B cell (primary cell): ENCODE data around the gene GPR108. TPM values are rescaled to one million over a fixed set of nuclear protein-coding genes. Genes with fewer than 3 reads are reported as not detected.

Experiments used
- ATAC-seq: fragments of 200-7000 bp; cut with Tn5 transposase; one replicate; pipeline ENCODE4 v1.10.0; 2021; ENCODE audit warnings: low read depth, mild to moderate bottlenecking, moderate number of reproducible peaks, moderate library complexity
- CTCF ChIA-PET: fragments of 350-600 bp; sonication (Branson Sonifier 250); formaldehyde crosslinking; loops from one replicate; lab custom pipeline; 2021; ENCODE audit warnings: antibody characterized with exemption, inconsistent platforms; lab: Charles Lee
- POLR2A ChIA-PET: fragments of 350-600 bp; sonication (Branson Sonifier 250); formaldehyde crosslinking; loops from one replicate; lab custom pipeline; 2021; ENCODE audit warnings: antibody characterized with exemption; lab: Charles Lee
- DNase-seq: peaks from one replicate; pipeline ENCODE4 v3.0.0; 2013
- H2AFZ ChIP-seq: 2 replicates; pipeline ENCODE4 v1.6.1; 2012; ENCODE audit warnings: mild to moderate bottlenecking, low read depth, low read length; ENCODE audit not compliant: insufficient read depth, poor library complexity, severe bottlenecking
- H3K27ac ChIP-seq, 2 donors: 1 replicate in 1 of 2; 2 replicates in 1 of 2; pipeline ENCODE4 v1.5.1; 2012 to 2013; ENCODE audit warnings: low read length in 2 of 2, mild to moderate bottlenecking in 2 of 2, moderate library complexity in 1 of 2
- H3K27me3 ChIP-seq, 4 experiments: fragments of 200-600 bp in 1 of 4; sonication (generic) in 1 of 4; replicated peaks in 1 of 4; 1 replicate in 2 of 4; 2 replicates in 2 of 4; pipeline versions ENCODE4 v1.6.1 to v1.7.0; 2013 to 2016; ENCODE audit warnings: low read length in 3 of 4, mild to moderate bottlenecking in 2 of 4, mixed read lengths in 1 of 4, moderate library complexity in 1 of 4; ENCODE audit not compliant: insufficient read depth in 4 of 4, control insufficient read depth in 3 of 4; ENCODE audit errors: control extremely low read depth in 1 of 4
- H3K36me3 ChIP-seq, 2 experiments: replicated peaks in 1 of 2; 1 replicate in 1 of 2; 2 replicates in 1 of 2; pipeline versions ENCODE4 v1.6.1 to v1.7.1; 2013; ENCODE audit warnings: low read length in 1 of 2; ENCODE audit not compliant: insufficient read depth in 2 of 2, control insufficient read depth in 1 of 2; ENCODE audit errors: control extremely low read depth in 1 of 2, extremely low read depth in 1 of 2
- H3K4me1 ChIP-seq, 2 donors: fragments of 200-600 bp in 1 of 2; sonication (generic) in 1 of 2; 1 replicate in 1 of 2; 2 replicates in 1 of 2; pipeline versions ENCODE4 v1.5.1 to v1.6.1; 2013 to 2017; ENCODE audit warnings: low read length in 2 of 2; ENCODE audit not compliant: control insufficient read depth in 2 of 2, insufficient read depth in 2 of 2
- H3K4me2 ChIP-seq: replicated peaks from 2 replicates; pipeline ENCODE3; 2012; ENCODE audit warnings: mild to moderate bottlenecking, low read depth, low read length; ENCODE audit not compliant: poor library complexity, severe bottlenecking
- H3K4me3 ChIP-seq, 5 experiments: fragments of 200-600 bp in 1 of 5; sonication (generic) in 1 of 5; 1 replicate in 3 of 5; 2 replicates in 2 of 5; pipeline versions ENCODE4 v1.5.1 to v1.7.0; 2011 to 2016; ENCODE audit warnings: low read length in 4 of 5, mild to moderate bottlenecking in 4 of 5, low read depth in 2 of 5, control low read depth in 1 of 5, moderate library complexity in 1 of 5; ENCODE audit not compliant: insufficient read depth in 1 of 5; ENCODE audit errors: control extremely low read depth in 1 of 5, extremely low read depth in 1 of 5
- H3K79me2 ChIP-seq: fragments of 200-600 bp; sonication (generic); one replicate; pipeline ENCODE4 v1.6.0; 2016; ENCODE audit warnings: low read length; ENCODE audit not compliant: control insufficient read depth, insufficient read depth
- H3K9ac ChIP-seq: fragments of 200-600 bp; sonication (generic); 2 replicates; pipeline ENCODE4 v1.6.1; 2017; ENCODE audit warnings: mild to moderate bottlenecking, low read length, moderate library complexity
- H3K9me3 ChIP-seq, 3 donors: one replicate each; pipeline versions ENCODE4 v1.6.1 to v1.7.1; 2013; ENCODE audit warnings: low read length in 2 of 3; ENCODE audit not compliant: control insufficient read depth in 2 of 3, insufficient read depth in 1 of 3; ENCODE audit errors: control extremely low read depth in 1 of 3
- H4K20me1 ChIP-seq: 2 replicates; pipeline ENCODE4 v1.6.0; 2012; ENCODE audit warnings: mild to moderate bottlenecking, low read length; ENCODE audit not compliant: insufficient read depth, control insufficient read depth, poor library complexity, severe bottlenecking
- H3K27ac Mint-ChIP-seq: one replicate; pipeline ENCODE4 v1.8.0; 2021; ENCODE audit warnings: mixed read lengths
- H3K27me3 Mint-ChIP-seq: one replicate; pipeline ENCODE4 v1.8.0; 2021; ENCODE audit warnings: mixed read lengths
- H3K4me1 Mint-ChIP-seq: one replicate; pipeline ENCODE4 v1.8.0; 2021; ENCODE audit warnings: mixed read lengths
- H3K4me3 Mint-ChIP-seq: one replicate; pipeline ENCODE4 v1.8.0; 2021; ENCODE audit warnings: mixed read lengths
- H3K9me3 Mint-ChIP-seq: one replicate; pipeline ENCODE4 v1.8.0; 2022; ENCODE audit warnings: mixed read lengths; ENCODE audit not compliant: insufficient read depth
- CTCF ChIP-seq: fragments of 200-600 bp; IDR thresholded peaks from one replicate; pipeline ENCODE4 v1.8.0; 2022; ENCODE audit warnings: antibody characterized with exemption, mild to moderate bottlenecking
- EZH2 ChIP-seq: IDR thresholded peaks from 2 replicates; pipeline ENCODE4 v1.6.1; 2012; ENCODE audit warnings: borderline replicate concordance, low read depth, mild to moderate bottlenecking, moderate library complexity, low read length; ENCODE audit not compliant: insufficient read depth, poor library complexity, severe bottlenecking
- WGBS: methylation state at CpG from one replicate; pipeline ENCODE4 v1.1.5; 2013; ENCODE audit warnings: missing lambda C conversion rate; ENCODE audit not compliant: insufficient coverage; 5-methylcytosine and 5-hydroxymethylcytosine counted together
- intact Hi-C: fragments of 100-400 bp; cut with micrococcal nuclease; formaldehyde crosslinking; loops from one replicate; pipeline ENCODE4 v1.10.0; 2022
- polyA plus RNA-seq: library from polyadenylated mRNA; depleted of rRNA; stranded (reverse); fragments of >200 nt; gene quantifications from 2 replicates; pipeline ENCODE4 v1.2.3, GENCODE V29; 2012
- total RNA-seq, 2 donors: library from RNA; stranded (reverse); fragments of 120-200 nt in 1 of 2; gene quantifications; 1 replicate in 1 of 2; 2 replicates in 1 of 2; pipeline versions ENCODE4 v1.2.3 to v1.2.4, GENCODE V29; 2013 to 2022

Gene GPR108
- total and polyA plus RNA-seq, 2 donors (not counting 1 experiment from before 2014, with no cell fraction given) = 79.0 to 82.5 TPM

- H3K27me3 Mint-ChIP-seq = no peaks in the 10 kb centered on the region
- DNase-seq = no peak
These were observed 3.2 kb downstream of the GPR108 start for GRCh38 chr19:6734096-6734696.

More at GRCh38 chr19:6734096-6734696, 3.2 kb downstream of the GPR108 start:
- ATAC-seq = no peak
- no peaks in the 10 kb centered on the region for H3K9me3 Mint-ChIP-seq
- no peaks in the 10 kb centered on the region for H3K9me3 ChIP-seq
- H3K4me1 ChIP-seq = peaks cover 24 to 29% of the 10 kb centered on the region in 2 donors
- 98% methylated on average over 20 of the region's 20 CpGs for whole genome bisulfite sequencing
- H3K27ac ChIP-seq = no peak overlapping the region
- H3K79me2 ChIP-seq = peaks cover 14% of the 10 kb centered on the region
- ChIA-PET CTCF (interaction anchor here (0.9 to 5.1 kb wide), 4 partner anchors 19 to 129 kb away, joined by 3 to 118 read pairs (median 13); no protein-coding TSS in a partner anchor), POLR2A (interaction anchor here (1.4 kb wide), 1 partner anchor 104 kb away, joined by 3 read pairs; no protein-coding TSS in a partner anchor)
- no peak overlapping the region for H2AFZ ChIP-seq
- H3K36me3 ChIP-seq = peaks cover 0 to 10% of the 10 kb centered on the region in 2 experiments
- H3K4me1 Mint-ChIP-seq = peaks cover 31% of the 10 kb centered on the region
- intact Hi-C loops = no loop called here
- no peak overlapping the region for H3K27ac Mint-ChIP-seq
- no peaks in the 10 kb centered on the region for H4K20me1 ChIP-seq
- no peaks in the 10 kb centered on the region for H3K27me3 ChIP-seq
- H3K4me3 ChIP-seq = no peak overlapping the region
- TF ChIP-seq CTCF (no peak), EZH2 (no peak)
- H3K9ac ChIP-seq = no peak overlapping the region
- no peak overlapping the region for H3K4me3 Mint-ChIP-seq
- no peak overlapping the region for H3K4me2 ChIP-seq
